Neural cell (in vitro differentiated cells): Measurements from ENCODE around the gene NADK. TPM values are rescaled to one million over a fixed set of nuclear protein-coding genes. Genes with fewer than 3 reads are reported as not detected.

Source experiments
- H2AFZ ChIP-seq: fragments of 200-600, 300-800 bp; sonication (generic), shearing (Covaris generic); 2 replicates; pipeline ENCODE4 v1.6.0; 2014; ENCODE audit warnings: low read depth, mild to moderate bottlenecking, antibody characterized with exemption, low read length, moderate library complexity
- H3F3A ChIP-seq: fragments of 200-600 bp; shearing (Covaris generic); 2 replicates; pipeline ENCODE4 v1.6.1; 2016; ENCODE audit warnings: mild to moderate bottlenecking, moderate library complexity, mixed read lengths, antibody characterized with exemption, low read length; ENCODE audit not compliant: insufficient read depth, poor library complexity, severe bottlenecking
- H3K27ac ChIP-seq: fragments of 200-600, 300-800 bp; sonication (generic), shearing (Covaris generic); 2 replicates; pipeline ENCODE4 v1.5.1; 2014; ENCODE audit warnings: mild to moderate bottlenecking, low read length, moderate library complexity
- H3K27me3 ChIP-seq: fragments of 300-800, 200-600 bp; sonication (generic), shearing (Covaris generic); 2 replicates; pipeline ENCODE4 v1.6.0; 2014; ENCODE audit warnings: mild to moderate bottlenecking, low read depth, low read length, moderate library complexity; ENCODE audit not compliant: insufficient read depth
- H3K36me3 ChIP-seq: fragments of 300-800, 200-600 bp; sonication (generic), shearing (Covaris generic); 2 replicates; pipeline ENCODE4 v1.5.1; 2014; ENCODE audit warnings: mild to moderate bottlenecking, antibody characterized with exemption, low read length, moderate library complexity; ENCODE audit not compliant: insufficient read depth
- H3K4me2 ChIP-seq: fragments of 300-800, 200-600 bp; sonication (generic), shearing (Covaris generic); 2 replicates; pipeline ENCODE4 v1.6.0; 2014; ENCODE audit warnings: mild to moderate bottlenecking, low read length
- H3K4me3 ChIP-seq: fragments of 300-800, 200-600 bp; sonication (generic), shearing (Covaris generic); 2 replicates; pipeline ENCODE4 v1.5.1; 2014; ENCODE audit warnings: mild to moderate bottlenecking, low read length, moderate library complexity
- H3K79me2 ChIP-seq: fragments of 200-600 bp; shearing (Covaris generic); replicated peaks from 2 replicates; pipeline ENCODE4 v1.6.0; 2014; ENCODE audit warnings: mild to moderate bottlenecking, low read length, moderate library complexity; ENCODE audit not compliant: insufficient read depth
- H3K9ac ChIP-seq: fragments of 300-800, 200-600 bp; sonication (generic), shearing (Covaris generic); 2 replicates; pipeline ENCODE4 v1.6.1; 2016; ENCODE audit warnings: mild to moderate bottlenecking, low read length, mixed read lengths
- H3K9me2 ChIP-seq: fragments of 200-600 bp; shearing (Covaris generic); 2 replicates; pipeline ENCODE4 v1.6.1; 2016; ENCODE audit warnings: mild to moderate bottlenecking, low read length, mixed read lengths; ENCODE audit not compliant: insufficient read depth
- H3K9me3 ChIP-seq: fragments of 200-600, 300-800 bp; sonication (generic), shearing (Covaris generic); 2 replicates; pipeline ENCODE4 v1.6.1; 2016; ENCODE audit warnings: mild to moderate bottlenecking, mixed run types, low read length, moderate library complexity, mixed read lengths
- H4K20me1 ChIP-seq: fragments of 200-600 bp; shearing (Covaris generic); 2 replicates; pipeline ENCODE4 v1.6.1; 2016; ENCODE audit warnings: mild to moderate bottlenecking, mixed run types; ENCODE audit not compliant: insufficient read depth
- EP300 ChIP-seq: fragments of 450-650 bp; conservative IDR thresholded peaks from 2 replicates; pipeline ENCODE4 v1.6.1; 2014; ENCODE audit warnings: antibody characterized with exemption, mild to moderate bottlenecking, moderate library complexity; ENCODE audit not compliant: poor library complexity, severe bottlenecking
- EZH2 ChIP-seq: fragments of 200-600, 300-800 bp; shearing (Covaris generic), sonication (generic); IDR thresholded peaks from 2 replicates; pipeline ENCODE4 v1.6.1; 2014; ENCODE audit warnings: antibody characterized with exemption, low read length, borderline replicate concordance, mild to moderate bottlenecking; ENCODE audit not compliant: insufficient read depth, poor library complexity, severe bottlenecking
- MXI1 ChIP-seq: fragments of 450-650 bp; conservative IDR thresholded peaks from 2 replicates; pipeline ENCODE4 v1.6.1; 2014; ENCODE audit warnings: antibody characterized with exemption, mild to moderate bottlenecking; ENCODE audit not compliant: poor library complexity, severe bottlenecking
- POLR2AphosphoS5 ChIP-seq: IDR thresholded peaks from 2 replicates; pipeline ENCODE4 v1.6.1; 2012
- RAD21 ChIP-seq: fragments of 450-650 bp; conservative IDR thresholded peaks from 2 replicates; pipeline ENCODE4 v1.6.1; 2014; ENCODE audit warnings: antibody characterized with exemption, mild to moderate bottlenecking, moderate library complexity
- REST ChIP-seq: IDR thresholded peaks from 2 replicates; pipeline ENCODE4 v1.6.1; 2012; ENCODE audit warnings: borderline replicate concordance
- SMC3 ChIP-seq: fragments of 450-650 bp; conservative IDR thresholded peaks from 2 replicates; pipeline ENCODE4 v1.6.1; 2014; ENCODE audit warnings: antibody characterized with exemption, mild to moderate bottlenecking, moderate library complexity; ENCODE audit not compliant: poor library complexity
- TAF1 ChIP-seq: IDR thresholded peaks from 2 replicates; pipeline ENCODE4 v1.6.1; 2012; ENCODE audit warnings: low read depth
- polyA plus RNA-seq: library from polyadenylated mRNA; depleted of rRNA; stranded (reverse); fragments of >200 nt; gene quantifications from 2 replicates; pipeline ENCODE4 v1.2.3, GENCODE V29; 2014
- TF ChIP-seq, protein P1 (sequence below): fragments of 450-650 bp; IDR thresholded peaks from 2 replicates; pipeline ENCODE4 v1.5.1; 2014; ENCODE audit warnings: antibody characterized with exemption, mild to moderate bottlenecking, moderate library complexity; ENCODE audit not compliant: poor library complexity, severe bottlenecking

Gene NADK
- polyA plus RNA-seq, 1 donor from 2014 or later, result 38.5 TPM

- no peaks in the 10 kb centered on the region for H3K9me2 ChIP-seq
- TF ChIP-seq, protein P1, sequence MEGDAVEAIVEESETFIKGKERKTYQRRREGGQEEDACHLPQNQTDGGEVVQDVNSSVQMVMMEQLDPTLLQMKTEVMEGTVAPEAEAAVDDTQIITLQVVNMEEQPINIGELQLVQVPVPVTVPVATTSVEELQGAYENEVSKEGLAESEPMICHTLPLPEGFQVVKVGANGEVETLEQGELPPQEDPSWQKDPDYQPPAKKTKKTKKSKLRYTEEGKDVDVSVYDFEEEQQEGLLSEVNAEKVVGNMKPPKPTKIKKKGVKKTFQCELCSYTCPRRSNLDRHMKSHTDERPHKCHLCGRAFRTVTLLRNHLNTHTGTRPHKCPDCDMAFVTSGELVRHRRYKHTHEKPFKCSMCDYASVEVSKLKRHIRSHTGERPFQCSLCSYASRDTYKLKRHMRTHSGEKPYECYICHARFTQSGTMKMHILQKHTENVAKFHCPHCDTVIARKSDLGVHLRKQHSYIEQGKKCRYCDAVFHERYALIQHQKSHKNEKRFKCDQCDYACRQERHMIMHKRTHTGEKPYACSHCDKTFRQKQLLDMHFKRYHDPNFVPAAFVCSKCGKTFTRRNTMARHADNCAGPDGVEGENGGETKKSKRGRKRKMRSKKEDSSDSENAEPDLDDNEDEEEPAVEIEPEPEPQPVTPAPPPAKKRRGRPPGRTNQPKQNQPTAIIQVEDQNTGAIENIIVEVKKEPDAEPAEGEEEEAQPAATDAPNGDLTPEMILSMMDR, result no peak
- no peak for TF ChIP-seq TAF1
- TF ChIP-seq POLR2AphosphoS5, result no peak
- no peak for TF ChIP-seq SMC3
- TF ChIP-seq EP300, result no peak
- TF ChIP-seq REST, result no peak
- no peak for TF ChIP-seq MXI1
- TF ChIP-seq RAD21, result no peak
- TF ChIP-seq EZH2, result no peak
- no peaks in the 10 kb centered on the region for H3K9me3 ChIP-seq
- no peak overlapping the region for H3K4me3 ChIP-seq
- H3K9ac ChIP-seq, result no peak overlapping the region
- no peak overlapping the region for H3K27ac ChIP-seq
- no peak overlapping the region for H2AFZ ChIP-seq
- H3K27me3 ChIP-seq, result no peaks in the 10 kb centered on the region
- peaks cover 3% of the 10 kb centered on the region for H4K20me1 ChIP-seq
- no peaks in the 10 kb centered on the region for H3F3A ChIP-seq
- no peaks in the 10 kb centered on the region for H3K36me3 ChIP-seq
- no peak overlapping the region for H3K4me2 ChIP-seq
- peaks cover 32% of the 10 kb centered on the region for H3K79me2 ChIP-seq
Observed at GRCh38 chr1:1804301-1804700, 26.0 kb upstream of the NADK start.

GRCh38 chr1:1802871-1803270 is 24.6 kb upstream of the NADK start:
- no peak overlapping the region for H3K4me3 ChIP-seq
- no peak overlapping the region for H2AFZ ChIP-seq
- no peak for TF ChIP-seq REST
- no peak for TF ChIP-seq POLR2AphosphoS5
- H3K27ac ChIP-seq, result no peak overlapping the region
- H4K20me1 ChIP-seq, result peaks cover 5% of the 10 kb centered on the region
- H3F3A ChIP-seq, result no peaks in the 10 kb centered on the region
- no peaks in the 10 kb centered on the region for H3K27me3 ChIP-seq
- H3K9me2 ChIP-seq, result no peaks in the 10 kb centered on the region
- H3K36me3 ChIP-seq, result peaks cover 5% of the 10 kb centered on the region
- no peaks in the 10 kb centered on the region for H3K9me3 ChIP-seq
- peaks cover 39% of the 10 kb centered on the region for H3K79me2 ChIP-seq
- no peak overlapping the region for H3K4me2 ChIP-seq
- H3K9ac ChIP-seq, result no peak overlapping the region
